GM12875 (cell line): ENCODE results near the gene TGM1.
"Not testable (repeated sequence)": the region's sequence is repeated elsewhere in the genome, so short reads cannot be mapped to it uniquely, and the experiment has no call there.

ENCODE experiments used
- H3K4me3 ChIP-seq: one replicate; pipeline ENCODE4 v1.5.1; 2011; ENCODE audit warnings: low read depth, low read length, control low read depth
- CTCF ChIP-seq: IDR thresholded peaks from 2 replicates; pipeline ENCODE4 v1.5.1; 2011; ENCODE audit warnings: low read depth, mild to moderate bottlenecking, control low read depth, inconsistent platforms, low read length, moderate library complexity, borderline replicate concordance; ENCODE audit not compliant: insufficient read depth

TGM1 gene

GRCh38 chr14:24252289-24253124 lies 10.5 kb downstream of the TGM1 start:
- H3K4me3 ChIP-seq: no peak overlapping the region
- no peak for TF ChIP-seq CTCF

GRCh38 chr14:24251880-24252288 lies 11.1 kb downstream of the TGM1 start:
- TF ChIP-seq CTCF: no peak
- no peak overlapping the region for H3K4me3 ChIP-seq

GRCh38 chr14:24250354-24250753 lies 12.6 kb downstream of the TGM1 start:
- no peak for TF ChIP-seq CTCF
- H3K4me3 ChIP-seq: no peak overlapping the region

GRCh38 chr14:24249230-24250021 lies 13.6 kb downstream of the TGM1 start:
- TF ChIP-seq CTCF: no peak
- H3K4me3 ChIP-seq: no peak overlapping the region

- TF ChIP-seq CTCF: no peak
- no peak overlapping the region for H3K4me3 ChIP-seq
Measured at GRCh38 chr14:24247422-24247821, 15.6 kb downstream of the TGM1 start.

- no peak overlapping the region for H3K4me3 ChIP-seq
- TF ChIP-seq CTCF: no peak
Measured at GRCh38 chr14:24246765-24247212, 16.2 kb downstream of the TGM1 start.

- not testable (repeated sequence) for H3K4me3 ChIP-seq
Measured at GRCh38 chr14:24245350-24245749, 17.6 kb downstream of the TGM1 start.
